GM21367 (cell line): ENCODE data around the gene TMEM37.

Source experiments
- ATAC-seq: cut with Tn5 transposase; IDR thresholded peaks from one replicate; pipeline ENCODE4 v1.9.1; 2021; ENCODE audit not compliant: unreplicated experiment

Gene TMEM37

DNA sequence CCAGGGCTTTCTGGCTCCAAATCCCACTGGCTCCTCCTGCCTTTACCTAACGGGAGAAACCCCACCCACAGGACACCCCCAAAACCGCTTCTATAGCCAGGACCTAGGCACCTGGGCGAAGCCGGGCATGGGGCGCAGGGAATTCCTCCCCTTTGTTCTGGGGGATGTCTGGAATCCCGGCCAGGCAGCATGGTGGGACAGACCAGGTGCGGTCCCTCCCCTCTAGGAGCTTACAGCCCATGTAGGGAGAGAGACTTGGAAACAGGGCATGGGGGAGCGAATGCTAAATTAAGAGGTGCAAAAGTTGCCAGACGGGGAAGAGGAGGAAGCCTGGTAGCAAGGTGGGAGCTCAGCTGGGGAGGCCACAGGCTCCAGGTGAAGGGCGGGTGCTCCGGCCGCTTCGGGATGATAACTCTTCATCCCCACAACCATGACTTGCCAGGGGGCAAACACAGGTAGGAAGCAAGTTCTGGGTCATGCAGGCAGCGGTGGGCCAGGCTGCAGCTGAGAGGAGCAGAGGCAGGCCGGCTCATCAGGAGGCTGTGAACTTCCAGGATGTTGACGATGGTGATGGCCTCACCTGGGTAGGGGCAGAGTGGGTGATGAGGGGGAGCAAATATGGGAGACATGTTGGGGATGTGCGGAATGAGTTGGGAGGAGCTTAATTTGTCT lies 1.3 kb downstream of the TMEM37 start:
- no peak for ATAC-seq

DNA sequence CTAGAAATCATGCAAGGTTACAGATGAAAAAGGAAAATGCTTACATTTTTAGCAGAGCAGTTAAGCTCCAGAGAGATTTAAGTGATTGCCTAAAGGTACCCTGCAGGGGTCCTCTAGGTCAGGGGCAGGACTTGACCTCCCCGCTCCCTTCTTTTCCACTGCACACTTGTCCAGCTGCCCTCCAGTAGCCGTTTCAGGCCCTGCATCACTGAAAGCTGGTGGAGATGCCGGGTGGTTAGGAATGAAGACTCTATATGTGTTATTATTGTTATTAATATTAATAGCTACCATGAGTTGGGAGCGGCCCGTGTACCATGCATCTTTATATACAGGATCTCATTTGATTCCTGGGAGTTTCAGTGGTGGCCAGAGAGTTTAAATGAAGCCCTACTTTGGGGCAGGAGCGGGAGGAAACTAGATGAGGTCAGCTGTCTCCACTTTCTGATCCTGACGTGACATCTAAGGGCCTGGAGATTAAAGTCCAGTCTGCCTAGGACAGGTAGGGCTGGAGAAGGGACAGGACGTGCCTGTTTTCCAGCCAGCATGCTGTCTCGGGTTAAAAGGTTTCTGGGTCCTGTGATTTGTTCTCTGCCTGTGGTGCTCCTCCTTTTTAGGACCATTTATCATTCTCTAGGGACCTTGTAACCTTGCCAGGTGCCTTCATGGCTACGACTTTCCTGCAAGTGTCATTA lies 2.1 kb downstream of the TMEM37 start:
- ATAC-seq: no peak

DNA sequence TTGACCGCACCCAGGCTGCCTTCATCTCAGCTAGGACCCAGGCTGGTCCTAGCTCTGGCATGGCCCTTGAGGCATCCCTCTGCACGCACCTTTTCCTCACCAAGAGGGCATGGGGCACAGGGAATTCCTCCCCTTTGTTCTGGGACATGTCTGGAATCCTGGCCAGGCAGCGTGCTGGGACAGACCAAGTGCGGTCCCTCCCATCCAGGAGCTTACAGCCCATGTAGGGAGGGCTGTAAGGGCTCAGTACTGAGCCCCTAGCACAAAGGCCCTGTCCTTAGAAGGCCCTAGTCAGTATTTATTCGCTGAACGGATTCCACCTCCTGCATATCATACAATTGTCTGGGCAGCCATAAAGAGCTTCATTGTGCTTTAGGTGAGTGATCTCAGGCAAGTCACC lies 3.0 kb downstream of the TMEM37 start:
- no peak for ATAC-seq

GRCh38 chr2:119435081-119435952 lies 3.7 kb downstream of the TMEM37 start:
- ATAC-seq: no peak

DNA sequence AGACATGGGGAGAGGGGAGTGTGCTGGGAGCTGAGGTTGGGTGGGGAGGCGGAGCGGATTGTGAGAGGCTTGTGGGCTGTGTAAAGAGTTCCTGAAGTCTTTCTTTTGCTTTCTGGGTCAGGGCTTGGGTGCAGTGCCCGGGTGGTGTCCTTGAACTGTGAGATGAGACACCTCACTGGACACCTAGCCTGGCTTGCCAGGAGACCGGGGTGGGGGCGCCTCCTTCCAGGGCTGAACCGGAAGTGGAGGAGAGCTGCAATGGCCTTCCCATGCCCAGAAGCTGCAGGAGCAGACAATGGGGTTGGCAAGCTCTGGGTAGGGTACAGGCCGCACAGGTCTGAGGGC lies 4.3 kb downstream of the TMEM37 start:
- ATAC-seq: no peak

GRCh38 chr2:119436993-119437772 lies 5.5 kb downstream of the TMEM37 start:
- ATAC-seq: no peak

DNA sequence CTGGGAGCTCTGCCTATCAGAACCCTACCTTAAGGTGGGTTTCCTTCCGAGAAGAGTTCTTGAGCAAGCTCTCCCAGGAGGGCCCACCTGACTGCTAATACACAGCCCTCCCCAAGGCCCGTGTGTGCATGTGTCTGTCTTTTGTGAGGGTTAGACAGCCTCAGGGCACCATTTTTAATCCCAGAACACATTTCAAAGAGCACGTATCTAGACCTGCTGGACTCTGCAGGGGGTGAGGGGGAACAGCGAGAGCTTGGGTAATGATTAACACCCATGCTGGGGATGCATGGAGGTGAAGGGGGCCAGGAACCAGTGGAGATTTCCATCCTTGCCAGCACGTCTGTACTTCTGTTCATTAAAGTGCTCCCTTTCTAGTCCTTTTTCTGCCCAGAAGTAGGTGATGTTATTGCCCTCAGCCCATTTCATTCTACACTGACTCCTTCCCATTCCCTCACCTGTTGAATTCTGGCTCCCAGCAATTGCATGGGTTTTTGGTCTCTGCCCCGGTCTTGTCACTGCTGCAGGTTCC lies 6.5 kb downstream of the TMEM37 start:
- no peak for ATAC-seq

- ATAC-seq: no peak
Measured at GRCh38 chr2:119438726-119439284, 7.2 kb downstream of the TMEM37 start.

- no peak for ATAC-seq
Measured at GRCh38 chr2:119439574-119440500, 8.2 kb downstream of the TMEM37 start.

- no peak for ATAC-seq
Measured at GRCh38 chr2:119440501-119440870, 8.8 kb downstream of the TMEM37 start.

GRCh38 chr2:119440873-119441272 lies 9.2 kb downstream of the TMEM37 start:
- no peak for ATAC-seq

- ATAC-seq: no peak
Measured at GRCh38 chr2:119441376-119442225, 9.9 kb downstream of the TMEM37 start.

- ATAC-seq: no peak
Measured at GRCh38 chr2:119442226-119442619, 10.6 kb downstream of the TMEM37 start.

DNA sequence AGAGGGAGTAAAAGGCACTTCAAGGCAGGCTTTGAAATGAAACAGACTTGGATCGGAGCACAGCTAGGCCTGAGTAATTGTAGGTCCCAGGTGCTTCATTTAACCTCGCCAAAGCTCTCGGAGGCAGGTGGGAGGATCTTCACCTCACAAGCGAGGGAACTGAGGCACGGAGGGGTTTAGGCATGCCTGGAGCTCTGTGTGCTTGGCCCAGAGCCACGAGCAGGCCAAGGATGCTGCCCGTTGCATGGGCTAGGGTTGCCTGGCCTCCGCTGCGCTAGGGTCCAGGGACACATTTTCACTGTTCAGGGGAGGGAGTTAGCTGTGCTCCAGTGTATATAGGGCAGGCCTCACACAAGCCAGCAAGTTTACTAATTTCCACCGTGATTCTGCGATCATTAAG lies 11.2 kb downstream of the TMEM37 start:
- ATAC-seq: no peak

DNA sequence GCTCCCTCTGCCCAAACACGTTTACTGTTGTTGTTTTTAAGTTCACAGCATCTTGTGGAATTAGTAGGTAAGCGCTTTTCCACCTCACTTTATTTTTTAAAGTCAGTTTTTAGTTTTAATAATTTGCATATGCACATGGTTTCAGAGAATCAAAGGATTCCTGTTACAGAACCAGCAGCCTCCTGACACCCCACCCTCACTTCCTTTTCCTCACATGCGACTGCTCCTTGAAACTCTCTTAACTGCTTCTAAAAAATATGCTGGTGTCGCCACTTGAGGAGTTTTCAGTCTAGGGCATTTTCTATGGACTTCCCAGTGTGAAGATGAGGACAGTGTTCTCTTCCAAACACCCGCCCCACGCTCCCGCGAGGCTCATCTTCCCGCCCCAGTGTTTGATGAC lies 14.4 kb downstream of the TMEM37 start:
- ATAC-seq: no peak

DNA sequence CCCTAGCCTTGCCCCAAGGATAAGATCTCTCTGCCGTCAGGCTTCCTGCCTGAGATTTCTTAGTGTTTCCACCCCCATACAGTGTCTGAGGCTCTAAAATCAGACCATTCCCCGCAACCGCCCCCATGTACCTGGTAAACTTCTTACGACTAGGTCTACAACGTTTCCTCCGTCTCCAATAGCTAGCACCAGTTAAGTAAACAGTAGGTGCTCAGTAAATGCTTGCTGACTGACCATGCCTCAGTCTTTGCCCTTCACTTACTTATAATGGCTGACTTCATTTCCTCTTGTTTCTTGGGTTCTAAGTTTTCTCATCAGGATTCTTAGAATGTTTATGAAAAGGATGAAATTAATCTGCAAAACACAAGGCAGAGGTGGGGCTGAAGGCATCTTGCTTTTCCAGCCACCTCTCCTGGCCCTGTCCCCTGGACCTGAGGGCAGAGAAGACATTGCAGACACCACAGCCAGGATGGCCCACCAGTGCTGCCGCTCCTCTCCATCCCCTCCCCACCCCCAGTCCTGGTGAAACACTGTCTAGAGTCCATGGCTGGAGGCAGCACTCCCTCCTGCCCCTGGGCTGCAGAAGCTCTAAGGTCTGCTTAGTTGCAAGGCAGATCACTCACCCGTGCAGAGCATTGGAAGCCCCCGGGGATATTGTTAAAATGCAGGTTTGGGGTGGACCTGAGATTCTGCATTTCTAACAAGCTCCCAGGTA lies 16.9 kb downstream of the TMEM37 start:
- no peak for ATAC-seq

DNA sequence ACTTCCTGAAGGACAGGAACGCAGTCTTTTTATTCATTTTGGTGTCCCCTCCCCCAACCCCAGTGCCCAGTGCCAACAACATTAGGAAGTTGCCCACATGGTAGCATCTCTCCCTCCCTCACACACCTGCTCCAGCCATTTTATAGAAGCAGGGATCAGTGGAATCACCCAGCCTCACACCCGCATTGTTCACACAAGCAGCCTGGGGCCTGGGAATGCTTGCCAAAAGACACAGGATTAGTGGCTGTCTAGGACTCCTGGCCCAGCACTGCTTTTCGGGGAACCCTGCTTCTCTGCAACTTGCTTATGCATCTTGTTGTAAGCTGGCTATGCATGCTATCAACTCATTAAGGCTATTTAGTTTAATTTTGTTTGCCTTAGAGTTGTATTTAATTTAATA lies 17.9 kb downstream of the TMEM37 start:
- no peak for ATAC-seq
